DOHH2 (cell line): Measurements from ENCODE around the gene TBC1D2.

Experiments used
- H3F3A ChIP-seq: fragments of 200-600 bp; sonication (generic), shearing (Covaris generic); 2 replicates; pipeline ENCODE4 v1.6.0; 2016; ENCODE audit warnings: antibody characterized with exemption, mild to moderate bottlenecking; ENCODE audit not compliant: control insufficient read depth, insufficient read depth
- H3K27ac ChIP-seq: fragments of 200-600 bp; sonication (generic); 2 replicates; pipeline ENCODE4 v1.5.1; 2014; ENCODE audit warnings: low read depth, mild to moderate bottlenecking, low read length, moderate library complexity
- H3K27me3 ChIP-seq: fragments of 200-600 bp; sonication (generic); 2 replicates; pipeline ENCODE4 v1.6.1; 2014; ENCODE audit warnings: mild to moderate bottlenecking, low read length, mixed read lengths; ENCODE audit not compliant: control insufficient read depth
- H3K36me3 ChIP-seq: fragments of 200-600 bp; sonication (generic); 2 replicates; pipeline ENCODE4 v1.6.1; 2014; ENCODE audit warnings: mild to moderate bottlenecking, low read length, moderate library complexity, mixed read lengths; ENCODE audit not compliant: control insufficient read depth
- H3K4me1 ChIP-seq: fragments of 200-600 bp; sonication (generic); 2 replicates; pipeline ENCODE4 v1.6.1; 2014; ENCODE audit warnings: mild to moderate bottlenecking, low read length, mixed read lengths; ENCODE audit not compliant: control insufficient read depth
- H3K4me2 ChIP-seq: fragments of 200-600 bp; sonication (generic); 2 replicates; pipeline ENCODE4 v1.6.0; 2014; ENCODE audit warnings: mild to moderate bottlenecking, low read length, moderate library complexity
- H3K4me3 ChIP-seq: fragments of 200-600 bp; sonication (generic); 2 replicates; pipeline ENCODE4 v1.5.1; 2014; ENCODE audit warnings: mild to moderate bottlenecking, low read length, mixed read lengths
- H3K79me2 ChIP-seq: fragments of 200-600 bp; sonication (generic); 2 replicates; pipeline ENCODE4 v1.6.1; 2014; ENCODE audit warnings: mild to moderate bottlenecking, low read length, mixed read lengths; ENCODE audit not compliant: control insufficient read depth
- H3K9me2 ChIP-seq: fragments of 200-600 bp; sonication (generic); replicated peaks from 2 replicates; pipeline ENCODE4 v1.6.1; 2014; ENCODE audit warnings: mild to moderate bottlenecking, low read length, mixed read lengths; ENCODE audit not compliant: control insufficient read depth
- H3K9me3 ChIP-seq: fragments of 200-600 bp; sonication (generic); 2 replicates; pipeline ENCODE4 v1.6.1; 2014; ENCODE audit warnings: antibody characterized with exemption, low read length, mixed read lengths; ENCODE audit not compliant: control insufficient read depth, insufficient read depth
- H4K20me1 ChIP-seq: fragments of 200-600 bp; sonication (generic); 2 replicates; pipeline ENCODE4 v1.6.0; 2014; ENCODE audit warnings: low read depth, mild to moderate bottlenecking, antibody characterized with exemption, low read length, moderate library complexity; ENCODE audit not compliant: control insufficient read depth, insufficient read depth
- CTCF ChIP-seq: fragments of 200-600 bp; sonication (generic); IDR thresholded peaks from one replicate; pipeline ENCODE4 v1.5.1; 2014; ENCODE audit warnings: antibody characterized with exemption, mild to moderate bottlenecking, low read depth, low read length; ENCODE audit not compliant: poor library complexity, severe bottlenecking
- EZH2phosphoT487 ChIP-seq: fragments of 200-600 bp; sonication (generic); IDR thresholded peaks from 2 replicates; pipeline ENCODE4 v1.6.1; 2017; ENCODE audit warnings: borderline replicate concordance, mild to moderate bottlenecking, antibody characterized with exemption, low read length, moderate library complexity, mixed read lengths

The TBC1D2 gene

GRCh38 chr9:98241357-98242300 is 13.8 kb downstream of the TBC1D2 start:
- Histone ChIP-seq H3K79me2 (no peaks in the 10 kb centered on the region), H3F3A (no peaks in the 10 kb centered on the region), H3K27me3 (no peaks in the 10 kb centered on the region), H3K9me3 (no peaks in the 10 kb centered on the region), H4K20me1 (no peaks in the 10 kb centered on the region), H3K36me3 (no peaks in the 10 kb centered on the region), H3K4me3 (no peak overlapping the region), H3K9me2 (no peaks in the 10 kb centered on the region), H3K4me2 (no peak overlapping the region), H3K4me1 (no peaks in the 10 kb centered on the region), H3K27ac (no peak overlapping the region)
- TF ChIP-seq EZH2phosphoT487, result no peak
- no peak for TF ChIP-seq CTCF

- no peaks in the 10 kb centered on the region for H3F3A ChIP-seq
- no peaks in the 10 kb centered on the region for H3K9me2 ChIP-seq
- H3K4me3 ChIP-seq, result no peak overlapping the region
- H3K4me1 ChIP-seq, result no peaks in the 10 kb centered on the region
- H3K36me3 ChIP-seq, result no peaks in the 10 kb centered on the region
- H3K9me3 ChIP-seq, result no peaks in the 10 kb centered on the region
- no peaks in the 10 kb centered on the region for H4K20me1 ChIP-seq
- no peaks in the 10 kb centered on the region for H3K79me2 ChIP-seq
- TF ChIP-seq EZH2phosphoT487 (no peak), CTCF (no peak)
- H3K27me3 ChIP-seq, result no peaks in the 10 kb centered on the region
- H3K27ac ChIP-seq, result no peak overlapping the region
- H3K4me2 ChIP-seq, result no peak overlapping the region
These were observed 15.0 kb downstream of the TBC1D2 start for GRCh38 chr9:98240475-98240874.

- no peaks in the 10 kb centered on the region for H3K4me1 ChIP-seq
- H3K27me3 ChIP-seq, result no peaks in the 10 kb centered on the region
- TF ChIP-seq EZH2phosphoT487 (no peak), CTCF (no peak)
- no peaks in the 10 kb centered on the region for H3K9me3 ChIP-seq
- no peak overlapping the region for H3K4me3 ChIP-seq
- no peaks in the 10 kb centered on the region for H3K79me2 ChIP-seq
- H3K9me2 ChIP-seq, result no peaks in the 10 kb centered on the region
- no peaks in the 10 kb centered on the region for H3F3A ChIP-seq
- no peak overlapping the region for H3K27ac ChIP-seq
- no peak overlapping the region for H3K4me2 ChIP-seq
- H4K20me1 ChIP-seq, result no peaks in the 10 kb centered on the region
- no peaks in the 10 kb centered on the region for H3K36me3 ChIP-seq
These were observed 18.5 kb downstream of the TBC1D2 start for GRCh38 chr9:98236901-98237487.
